ENCODE measurements around the gene BBC3. TPM values are rescaled to one million over a fixed set of nuclear protein-coding genes. Genes with fewer than 3 reads are reported as not detected.
"Not testable (repeated sequence)": the region's sequence is repeated elsewhere in the genome, so short reads cannot be mapped to it uniquely, and the experiment has no call there.

Gene BBC3, protein sequence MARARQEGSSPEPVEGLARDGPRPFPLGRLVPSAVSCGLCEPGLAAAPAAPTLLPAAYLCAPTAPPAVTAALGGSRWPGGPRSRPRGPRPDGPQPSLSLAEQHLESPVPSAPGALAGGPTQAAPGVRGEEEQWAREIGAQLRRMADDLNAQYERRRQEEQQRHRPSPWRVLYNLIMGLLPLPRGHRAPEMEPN
- 14.9 TPM for total RNA-seq

DNA sequence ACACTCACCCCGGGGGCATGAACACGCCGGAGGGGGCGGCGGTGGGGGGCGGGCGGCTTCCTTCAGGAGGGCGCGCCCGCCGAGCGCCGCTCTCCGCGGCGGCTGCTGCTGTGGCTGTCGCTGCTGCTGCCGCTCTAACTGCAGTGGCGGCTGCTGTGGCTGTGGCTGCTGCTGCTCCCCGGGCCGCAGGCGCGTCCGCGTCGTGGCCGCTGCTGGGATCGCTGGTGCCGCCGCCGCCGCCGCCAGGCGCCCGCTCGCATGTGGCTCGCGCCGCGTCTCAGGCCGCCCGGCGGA, at the start of gene BBC3:
Gene BBC3, minus strand, starts transcription at position 279 of the 294 bp plus-strand sequence. CDS start 2,768 bp downstream, outside the sequence.
- Histone ChIP-seq H3K27ac (peak within 1 kb of the TSS; percentile 100), H3K4me3 (peak within 1 kb of the TSS; percentile 88 to 91), H3K36me3 (no peaks in the 10 kb centered on the region), H3K9me3 (no peaks in the 10 kb centered on the region), H3K27me3 (no peaks in the 10 kb centered on the region), H3K4me1 (peaks cover 17 to 22% of the 10 kb centered on the region in 2 donors)
- intact Hi-C loops (cut with DNase I): loop anchor here (1.0 to 2.0 kb wide), 3 partner anchors 8 to 44 kb away; partner anchors contain the start of gene INAFM1
- DNase-seq (ENCODE audit: low spot score in 2 of 2): no peak
- TF ChIP-seq, protein P1, sequence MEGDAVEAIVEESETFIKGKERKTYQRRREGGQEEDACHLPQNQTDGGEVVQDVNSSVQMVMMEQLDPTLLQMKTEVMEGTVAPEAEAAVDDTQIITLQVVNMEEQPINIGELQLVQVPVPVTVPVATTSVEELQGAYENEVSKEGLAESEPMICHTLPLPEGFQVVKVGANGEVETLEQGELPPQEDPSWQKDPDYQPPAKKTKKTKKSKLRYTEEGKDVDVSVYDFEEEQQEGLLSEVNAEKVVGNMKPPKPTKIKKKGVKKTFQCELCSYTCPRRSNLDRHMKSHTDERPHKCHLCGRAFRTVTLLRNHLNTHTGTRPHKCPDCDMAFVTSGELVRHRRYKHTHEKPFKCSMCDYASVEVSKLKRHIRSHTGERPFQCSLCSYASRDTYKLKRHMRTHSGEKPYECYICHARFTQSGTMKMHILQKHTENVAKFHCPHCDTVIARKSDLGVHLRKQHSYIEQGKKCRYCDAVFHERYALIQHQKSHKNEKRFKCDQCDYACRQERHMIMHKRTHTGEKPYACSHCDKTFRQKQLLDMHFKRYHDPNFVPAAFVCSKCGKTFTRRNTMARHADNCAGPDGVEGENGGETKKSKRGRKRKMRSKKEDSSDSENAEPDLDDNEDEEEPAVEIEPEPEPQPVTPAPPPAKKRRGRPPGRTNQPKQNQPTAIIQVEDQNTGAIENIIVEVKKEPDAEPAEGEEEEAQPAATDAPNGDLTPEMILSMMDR (IDR thresholded peaks at IDR 0.05): no peak

DNA sequence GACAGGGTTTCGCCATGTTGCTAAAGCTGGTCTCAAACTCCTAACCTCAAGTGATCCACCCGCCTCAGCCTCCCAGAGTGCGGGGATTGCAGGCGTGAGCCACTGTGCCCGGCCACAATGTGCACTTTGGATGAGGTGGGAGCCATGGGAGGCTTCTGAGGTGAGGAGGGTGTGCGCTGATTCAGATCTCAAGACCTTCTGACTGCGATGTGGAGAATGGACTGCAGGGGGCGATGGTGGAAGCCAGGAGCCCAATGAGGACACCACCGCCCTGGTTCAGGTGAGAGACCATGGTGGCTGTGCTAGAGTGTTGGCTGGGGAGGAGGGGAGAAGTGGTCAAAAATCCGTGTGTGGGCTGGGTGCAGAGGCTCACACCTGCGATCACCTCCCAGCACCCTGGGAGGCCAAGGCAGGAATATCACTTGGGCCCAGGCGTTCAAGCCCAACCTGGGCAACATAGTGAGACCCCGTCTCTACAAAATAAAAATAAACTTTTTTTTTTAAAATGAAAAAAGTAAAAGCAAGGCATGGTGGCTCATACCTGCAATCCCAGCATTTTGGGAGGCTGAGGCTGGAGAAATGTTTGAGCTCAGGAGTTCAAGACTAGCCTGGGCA, 49.3 kb upstream of the BBC3 start:
- H3K27ac ChIP-seq: peak overlapping the region; percentile 87 to 88

DNA sequence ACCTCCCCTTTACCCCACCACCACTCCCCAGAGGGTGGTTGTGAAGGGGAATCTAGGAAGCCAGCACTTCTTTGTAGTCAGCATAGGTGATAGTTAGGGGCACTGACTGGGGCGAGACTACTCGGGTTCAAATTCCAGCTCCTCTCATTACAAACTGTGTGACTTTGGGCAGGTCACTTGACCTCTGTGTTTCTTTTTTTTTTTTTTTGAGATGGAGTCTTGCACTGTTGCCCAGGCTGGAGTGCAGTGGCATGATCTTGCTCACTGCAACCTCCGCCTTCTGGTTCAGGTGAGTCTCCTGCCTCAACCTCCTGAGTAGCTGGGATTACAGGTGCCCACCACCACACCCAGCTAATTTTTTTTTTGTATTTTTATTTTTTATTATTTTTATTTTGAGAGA, 45.5 kb upstream of the BBC3 start:
- H3K4me1 ChIP-seq: peaks cover 7 to 48% of the 10 kb centered on the region in 2 donors
- H3K27me3 ChIP-seq; DNase-seq (ENCODE audit: low spot score in 2 of 2); H3K4me3 ChIP-seq; H3K9me3 ChIP-seq; H3K36me3 ChIP-seq: not testable (repeated sequence)
- intact Hi-C loops (cut with DNase I): loop anchor here (10.0 kb wide), 1 partner anchor 328 kb away; the partner anchor contains the start of gene BICRA
- peak overlapping the region; percentile 88 to 99 for H3K27ac ChIP-seq

More for the DNA sequence above, 49.3 kb upstream of the BBC3 start:
- H3K4me1 ChIP-seq: peaks cover 3 to 45% of the 10 kb centered on the region in 2 donors
- TF ChIP-seq, protein P1 (IDR thresholded peaks at IDR 0.05): peak in 2 of 3 experiments; percentile 23 to 26
- no peak for DNase-seq (ENCODE audit: low spot score in 2 of 2)
- intact Hi-C loops (cut with DNase I): loop anchor here (10.0 kb wide), 1 partner anchor 415 kb away; no protein-coding TSS in a partner anchor
- no peaks in the 10 kb centered on the region for H3K27me3 ChIP-seq
- no peak overlapping the region for H3K4me3 ChIP-seq
- no peaks in the 10 kb centered on the region for H3K9me3 ChIP-seq
- no peaks in the 10 kb centered on the region for H3K36me3 ChIP-seq

DNA sequence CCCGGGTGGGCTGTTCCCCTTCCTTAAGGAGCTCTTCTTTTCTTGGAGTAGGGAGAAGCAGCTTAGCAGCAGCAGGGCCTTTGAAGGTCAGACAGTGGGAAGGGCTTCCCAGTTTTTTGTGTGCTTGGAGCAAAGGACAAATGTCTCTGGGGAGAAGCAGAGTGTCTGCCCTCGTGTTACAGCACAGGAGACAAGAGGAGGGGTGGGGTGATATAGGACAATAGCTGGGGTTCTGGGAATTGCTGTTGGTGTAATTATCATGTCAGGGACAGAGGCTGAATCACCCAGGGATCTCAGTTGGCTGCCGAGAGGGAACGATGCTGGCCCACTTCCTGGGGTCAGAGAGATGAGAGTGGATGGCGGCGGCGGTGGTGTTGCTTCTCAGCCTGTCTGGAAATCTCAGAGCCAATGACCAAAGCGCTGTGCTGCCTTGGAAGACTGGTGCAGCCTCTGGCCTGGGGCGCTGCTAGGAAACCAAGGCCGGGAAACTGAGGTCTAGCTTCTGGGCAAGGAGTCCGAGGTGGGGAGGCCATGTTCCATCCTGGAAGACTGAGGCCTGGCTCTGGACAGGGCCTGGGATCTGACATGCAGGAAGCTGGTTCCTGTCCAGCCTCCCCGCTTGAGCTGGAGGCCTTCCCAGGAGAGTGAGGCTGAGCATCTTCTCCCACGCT, 44.9 kb upstream of the BBC3 start:
- intact Hi-C loops (cut with DNase I): loop anchor here (2.0 to 10.0 kb wide), 2 partner anchors 45 to 329 kb away; partner anchors contain the start of genes BBC3 and BICRA
- peak overlapping the region; percentile 88 to 99 for H3K27ac ChIP-seq
- no peaks in the 10 kb centered on the region for H3K27me3 ChIP-seq
- peak in 1 of 2 donors; percentile 80 for DNase-seq (ENCODE audit: low spot score in 2 of 2)
- H3K4me3 ChIP-seq: peak overlapping the region; percentile 77 to 87
- peaks cover 7 to 11% of the 10 kb centered on the region in 2 donors for H3K36me3 ChIP-seq
- H3K4me1 ChIP-seq: peaks cover 7 to 44% of the 10 kb centered on the region in 2 donors
- no peaks in the 10 kb centered on the region for H3K9me3 ChIP-seq
- TF ChIP-seq, protein P1 (IDR thresholded peaks at IDR 0.05): no peak

DNA sequence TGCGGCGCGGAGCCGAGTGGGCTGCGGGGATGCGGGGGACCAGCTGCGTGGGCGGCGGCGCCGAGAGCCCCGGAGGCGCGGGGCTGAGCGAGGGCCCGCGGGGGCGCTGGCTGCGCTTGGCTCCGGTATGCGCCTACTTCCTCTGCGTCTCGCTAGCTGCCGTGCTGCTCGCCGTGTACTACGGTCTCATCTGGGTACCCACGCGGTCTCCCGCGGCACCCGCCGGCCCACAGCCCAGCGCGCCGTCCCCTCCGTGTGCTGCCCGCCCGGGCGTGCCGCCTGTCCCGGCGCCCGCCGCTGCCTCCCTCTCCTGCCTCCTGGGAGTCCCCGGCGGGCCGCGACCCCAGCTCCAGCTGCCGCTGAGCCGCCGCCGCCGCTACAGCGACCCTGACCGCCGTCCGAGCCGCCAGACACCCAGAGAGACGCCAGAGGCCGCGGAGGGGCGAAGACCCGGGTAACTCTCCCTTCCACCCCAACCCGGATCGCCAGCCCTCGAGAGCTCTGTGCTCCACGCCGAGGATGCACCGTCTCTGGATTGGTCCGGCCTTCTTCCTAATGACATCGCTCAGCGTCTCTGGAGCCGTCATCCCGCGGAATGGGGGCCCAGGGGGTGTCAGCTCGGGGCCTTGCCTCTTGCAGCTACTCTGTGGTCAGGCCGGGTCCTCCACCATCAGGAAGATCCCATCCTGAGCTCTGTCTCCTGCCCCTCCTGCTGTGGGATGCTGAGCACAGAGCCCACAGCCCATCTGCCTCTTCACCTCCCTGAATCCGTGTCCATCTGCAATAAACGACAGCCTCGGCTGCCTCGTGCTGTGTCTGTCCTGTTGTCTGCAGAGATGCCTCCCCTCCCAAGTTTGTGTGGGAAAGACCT, 44.1 kb upstream of the BBC3 start:
- Histone ChIP-seq H3K4me3 (peak overlapping the region; percentile 77 to 87), H3K27ac (peak overlapping the region; percentile 88 to 99), H3K4me1 (peaks cover 7 to 41% of the 10 kb centered on the region in 2 donors), H3K9me3 (no peaks in the 10 kb centered on the region), H3K27me3 (no peaks in the 10 kb centered on the region), H3K36me3 (peaks cover 12 to 19% of the 10 kb centered on the region in 2 donors)
- intact Hi-C loops (cut with DNase I): loop anchor here (1.0 to 10.0 kb wide), 3 partner anchors 18 to 330 kb away; partner anchors contain the start of genes BBC3 and BICRA
- DNase-seq (ENCODE audit: low spot score in 2 of 2): peak in 1 of 2 donors; percentile 76
- TF ChIP-seq, protein P1 (IDR thresholded peaks at IDR 0.05): no peak

All from ascending aorta (tissue), 2 donors.